Middle frontal gyrus (tissue), 1 donor: Measurements from ENCODE around the gene DIP2A.
"Not testable (repeated sequence)": the region's sequence is repeated elsewhere in the genome, so short reads cannot be mapped to it uniquely, and the experiment has no call there.

ENCODE experiments used
- DNase-seq: peaks from one replicate; pipeline ENCODE4 v3.0.0-alpha.2; 2015; ENCODE audit warnings: low spot score; ENCODE audit errors: extremely low spot score

DIP2A gene

DNA sequence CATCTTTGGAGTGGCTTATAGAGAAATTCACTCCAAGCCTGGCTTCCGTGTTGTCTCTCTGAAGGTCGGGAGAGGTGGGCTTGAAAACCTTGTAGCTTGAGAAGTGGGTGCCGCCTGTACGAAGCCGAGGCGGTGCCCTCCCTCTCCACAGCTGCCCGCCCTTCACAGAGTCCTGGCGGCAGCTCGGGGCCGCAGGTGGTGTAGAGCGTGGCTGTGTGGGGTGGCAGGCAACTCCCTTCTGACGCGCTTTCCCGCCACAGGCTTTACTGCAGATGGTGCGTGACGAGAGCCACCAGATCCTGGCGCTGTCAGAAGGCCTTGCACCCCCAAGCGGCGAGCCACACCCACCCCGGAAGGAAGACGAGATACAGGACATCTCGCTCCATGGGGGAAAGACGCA lies 33.1 kb upstream of the DIP2A start:
- DNase-seq: no peak

DNA sequence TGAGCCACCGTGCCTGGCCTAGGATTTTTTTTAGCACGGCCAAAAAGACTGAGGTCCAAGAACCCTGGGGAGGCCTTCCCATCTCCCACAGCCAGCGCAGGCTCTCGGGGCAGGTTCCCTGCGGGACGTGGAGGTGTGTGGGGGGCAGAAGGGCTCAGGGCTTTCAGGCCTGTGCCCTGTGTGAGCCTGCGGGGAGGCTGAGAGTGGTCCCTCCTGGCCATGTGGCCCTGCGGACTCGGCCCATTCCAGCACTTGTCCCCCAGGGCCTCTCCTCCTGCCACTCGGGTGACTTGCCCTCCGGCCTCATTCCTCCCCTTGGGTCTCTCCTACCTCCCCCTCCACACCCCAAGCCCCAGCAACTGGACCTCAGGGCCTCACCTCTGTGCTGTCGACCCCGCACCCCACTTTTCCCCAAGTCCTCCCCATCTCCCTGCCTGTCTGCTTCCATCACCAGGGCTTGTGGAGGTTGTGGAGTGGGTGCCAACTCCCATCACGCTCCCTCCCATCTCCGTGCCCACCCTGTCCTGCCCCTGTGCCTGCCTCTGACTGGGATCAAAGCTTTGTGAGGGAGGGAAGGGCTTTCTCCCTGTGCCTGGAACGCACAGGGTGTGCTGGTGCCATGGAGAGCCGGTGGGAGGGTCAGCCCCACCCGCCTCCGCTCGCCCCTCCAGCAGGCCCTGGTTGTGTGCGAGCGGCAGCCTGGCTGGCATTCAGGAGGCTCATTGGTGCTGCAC lies 32.2 kb upstream of the DIP2A start:
- no peak for DNase-seq

GRCh38 chr21:46427516-46427915 lies 31.2 kb upstream of the DIP2A start:
- DNase-seq: no peak

DNA sequence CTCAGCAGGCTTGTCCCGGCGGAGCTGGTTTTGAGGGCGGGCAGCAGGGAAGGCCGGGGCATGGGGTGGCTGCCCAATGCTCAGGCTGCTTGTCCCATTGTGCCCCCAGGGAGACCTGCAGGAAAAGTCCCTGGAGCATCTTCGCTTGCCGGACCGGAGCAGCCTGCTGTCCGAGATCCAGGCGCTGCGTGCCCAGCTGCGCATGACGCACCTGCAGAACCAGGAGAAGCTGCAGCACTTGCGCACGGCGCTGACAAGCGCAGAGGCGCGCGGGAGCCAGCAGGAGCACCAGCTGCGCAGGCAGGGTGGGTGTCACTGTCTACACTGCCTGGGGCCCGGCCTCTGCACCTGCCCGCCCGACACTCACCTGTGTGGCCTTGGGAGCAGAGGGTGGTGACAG lies 30.4 kb upstream of the DIP2A start:
- no peak for DNase-seq

DNA sequence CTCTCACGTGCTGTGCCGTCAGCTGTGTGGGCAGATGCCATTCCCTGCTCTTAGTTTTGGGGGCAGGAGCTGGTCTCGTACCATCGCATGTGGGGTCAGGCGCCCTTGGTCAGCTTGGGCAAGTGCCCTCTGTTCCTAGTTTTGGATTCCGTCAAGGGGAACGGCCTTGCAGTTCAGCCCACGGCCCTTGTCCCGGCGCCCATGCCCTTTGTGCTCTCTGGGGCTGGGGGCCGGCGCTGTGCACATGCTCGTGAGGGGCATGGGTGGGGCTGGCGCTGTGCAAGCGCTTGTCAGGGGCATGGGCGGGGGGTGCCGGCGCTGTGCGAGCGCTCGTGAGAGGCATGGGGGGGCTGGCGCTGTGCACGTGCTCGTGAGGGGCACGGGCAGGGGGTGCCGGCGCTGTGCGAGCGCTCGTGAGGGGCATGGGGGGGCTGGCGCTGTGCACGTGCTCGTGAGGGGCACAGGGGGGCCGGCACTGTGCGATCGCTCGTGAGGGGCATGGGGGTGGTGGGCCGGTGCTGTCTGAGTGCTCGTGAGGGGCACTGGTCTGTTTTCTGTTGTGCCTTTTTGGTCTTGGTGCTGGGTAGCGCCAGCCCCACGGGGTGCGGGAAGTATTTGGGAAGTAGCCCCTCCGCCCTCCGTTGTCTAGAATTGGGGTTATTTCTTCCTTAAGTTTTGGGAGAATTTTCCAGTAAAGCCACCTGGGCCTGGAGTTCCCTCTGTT lies 29.5 kb upstream of the DIP2A start:
- DNase-seq: no peak

GRCh38 chr21:46429754-46430681 lies 28.7 kb upstream of the DIP2A start:
- no peak for DNase-seq

DNA sequence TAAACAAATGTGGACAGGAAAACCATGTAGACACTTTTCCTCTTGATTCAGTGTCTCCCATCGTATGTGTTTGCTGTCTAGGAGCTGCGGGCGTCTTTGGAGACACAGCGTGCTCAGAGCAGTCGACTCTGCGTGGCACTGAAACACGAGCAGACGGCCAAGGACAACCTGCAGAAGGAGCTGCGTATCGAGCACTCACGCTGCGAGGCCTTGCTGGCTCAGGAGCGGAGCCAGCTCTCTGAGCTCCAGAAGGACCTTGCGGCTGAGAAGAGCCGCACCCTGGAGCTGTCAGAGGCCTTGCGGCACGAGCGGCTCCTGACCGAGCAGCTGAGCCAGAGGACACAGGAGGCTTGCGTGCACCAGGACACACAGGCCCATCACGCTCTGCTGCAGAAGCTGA lies 27.2 kb upstream of the DIP2A start:
- DNase-seq: no peak

DNA sequence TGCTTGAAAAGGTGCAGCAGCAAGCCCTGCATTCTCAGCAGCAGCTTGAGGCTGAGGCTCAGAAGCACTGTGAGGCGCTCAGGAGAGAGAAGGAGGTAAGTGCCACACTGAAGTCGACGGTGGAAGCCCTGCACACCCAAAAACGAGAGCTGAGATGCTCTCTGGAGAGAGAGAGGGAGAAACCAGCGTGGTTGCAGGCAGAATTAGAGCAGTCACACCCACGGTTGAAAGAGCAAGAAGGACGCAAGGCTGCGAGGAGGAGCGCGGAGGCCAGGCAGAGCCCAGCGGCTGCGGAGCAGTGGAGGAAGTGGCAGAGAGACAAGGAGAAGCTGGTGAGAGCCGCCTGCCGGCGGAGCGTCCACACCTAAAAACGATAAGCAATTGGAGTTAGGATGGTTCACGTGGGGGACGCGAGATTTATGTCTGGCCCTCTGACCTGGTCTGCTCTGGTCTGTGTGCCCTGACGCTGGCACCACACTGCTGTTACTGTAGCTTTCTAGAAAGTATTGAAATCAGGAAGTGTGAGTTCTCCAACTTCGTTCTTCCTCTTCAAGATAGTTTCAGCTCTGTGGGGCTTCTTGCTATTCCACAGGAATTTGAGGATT lies 26.7 kb upstream of the DIP2A start:
- DNase-seq: no peak

- not testable (repeated sequence) for DNase-seq
Measured at GRCh38 chr21:46433116-46433515, 25.6 kb upstream of the DIP2A start.

DNA sequence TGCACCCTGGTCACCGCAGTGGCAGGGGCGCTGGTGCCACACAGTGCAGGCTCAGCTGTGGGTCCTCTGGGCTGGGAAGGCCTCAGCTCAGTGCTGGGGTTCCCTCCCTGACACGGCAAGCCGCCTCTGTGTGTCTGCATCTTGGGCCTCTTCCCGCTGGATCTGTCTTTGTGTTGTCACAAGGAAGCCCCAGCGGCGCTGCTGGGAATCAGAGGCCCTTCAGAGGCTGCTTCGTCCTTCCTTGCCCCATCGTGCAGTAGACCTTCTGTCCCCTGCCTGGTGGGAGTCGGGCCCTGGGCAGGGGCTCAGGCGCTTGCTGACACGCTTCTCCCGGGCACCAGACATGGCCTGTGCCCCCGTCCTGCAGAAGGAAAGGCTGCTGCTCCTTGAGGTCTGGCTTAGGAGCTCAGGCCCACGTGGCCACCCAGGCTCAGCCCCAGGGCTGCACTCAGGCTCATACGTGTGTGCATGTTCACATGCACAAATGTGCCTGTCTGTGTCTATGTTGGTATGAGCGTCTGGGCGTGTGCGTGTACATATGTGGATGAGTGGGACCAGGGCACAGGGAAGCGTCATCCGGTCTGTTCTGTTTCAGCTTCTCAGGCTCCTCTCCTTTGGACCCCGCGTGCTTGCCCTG lies 24.3 kb upstream of the DIP2A start:
- DNase-seq: no peak

GRCh38 chr21:46435786-46436227 lies 22.9 kb upstream of the DIP2A start:
- no peak for DNase-seq

DNA sequence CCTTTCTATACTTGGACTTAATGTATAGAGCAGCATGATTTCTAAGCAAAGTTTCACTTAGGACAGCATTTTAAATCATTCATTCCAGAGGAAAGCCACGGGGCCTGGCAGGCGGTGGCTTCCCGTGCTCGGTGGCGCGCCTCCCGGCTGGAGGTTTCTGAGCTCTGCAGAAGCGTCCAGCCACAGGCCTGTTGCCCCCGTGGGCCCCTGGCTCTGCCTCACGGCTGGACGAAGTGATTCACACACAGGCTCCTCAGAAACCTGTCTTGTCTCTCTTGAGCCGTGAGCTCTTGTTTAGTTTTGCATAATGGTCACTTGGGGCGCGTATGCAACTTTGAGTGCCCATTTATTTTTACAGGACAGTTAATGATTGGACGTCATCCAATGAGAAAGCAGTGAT lies 22.1 kb upstream of the DIP2A start:
- DNase-seq: no peak

DNA sequence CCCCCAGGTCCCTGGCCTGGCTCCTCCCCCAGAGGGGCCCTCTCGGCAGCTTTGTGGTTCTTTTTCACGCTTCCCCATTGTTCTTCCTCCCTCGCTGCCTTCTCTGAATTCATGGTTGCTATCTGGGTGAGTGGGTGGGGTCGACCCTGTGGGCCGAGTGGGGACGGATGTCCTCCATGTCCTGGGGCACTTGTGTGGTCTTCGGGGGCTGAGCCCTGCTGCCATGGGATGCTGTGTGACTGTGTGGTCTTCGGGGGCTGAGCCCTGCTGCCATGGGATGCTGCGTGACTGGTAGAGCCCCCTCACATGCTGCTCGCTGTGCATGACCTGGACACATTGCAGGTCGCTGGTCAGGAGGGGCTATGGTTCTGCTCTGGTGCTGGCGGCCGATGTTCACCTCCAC lies 21.6 kb upstream of the DIP2A start:
- DNase-seq: no peak

DNA sequence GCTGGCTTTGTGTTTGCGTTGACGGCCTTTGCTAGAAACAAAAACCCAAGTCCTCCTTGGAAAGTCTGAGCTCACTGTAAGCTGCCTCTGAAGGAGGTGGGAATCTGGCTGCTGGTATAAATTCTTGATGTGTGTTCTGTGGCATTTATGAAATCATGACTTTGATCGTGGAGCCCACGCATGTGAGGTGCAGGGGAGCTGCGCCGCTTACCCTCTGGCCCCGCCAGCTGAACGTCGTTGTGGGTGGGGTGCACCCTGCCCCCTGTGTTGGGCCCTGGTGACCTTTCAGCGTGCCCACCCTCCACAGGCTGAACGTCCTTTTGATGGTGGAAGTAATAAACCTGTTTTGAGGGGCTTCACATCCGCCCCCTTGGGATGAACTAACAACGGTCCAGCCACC lies 21.2 kb upstream of the DIP2A start:
- DNase-seq: no peak

DNA sequence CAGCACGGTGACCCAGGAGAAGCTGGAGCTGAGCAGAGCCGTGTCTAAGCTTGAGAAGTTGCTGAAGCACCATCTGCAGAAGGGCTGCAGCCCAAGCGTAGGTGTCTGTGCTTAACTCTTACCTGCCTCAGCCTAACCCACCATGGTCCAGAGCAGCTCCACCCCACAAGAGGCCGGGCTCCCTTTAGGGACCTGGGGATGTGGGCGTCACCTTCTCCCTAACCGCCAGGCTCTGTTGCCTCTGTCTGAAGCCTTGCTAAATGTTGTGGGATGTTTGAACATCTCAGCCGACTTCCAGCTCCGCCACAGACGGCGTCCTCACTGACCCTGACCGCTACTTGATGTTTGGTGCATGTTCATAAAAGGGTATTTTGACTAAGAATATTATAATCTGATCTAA lies 20.4 kb upstream of the DIP2A start:
- no peak for DNase-seq

DNA sequence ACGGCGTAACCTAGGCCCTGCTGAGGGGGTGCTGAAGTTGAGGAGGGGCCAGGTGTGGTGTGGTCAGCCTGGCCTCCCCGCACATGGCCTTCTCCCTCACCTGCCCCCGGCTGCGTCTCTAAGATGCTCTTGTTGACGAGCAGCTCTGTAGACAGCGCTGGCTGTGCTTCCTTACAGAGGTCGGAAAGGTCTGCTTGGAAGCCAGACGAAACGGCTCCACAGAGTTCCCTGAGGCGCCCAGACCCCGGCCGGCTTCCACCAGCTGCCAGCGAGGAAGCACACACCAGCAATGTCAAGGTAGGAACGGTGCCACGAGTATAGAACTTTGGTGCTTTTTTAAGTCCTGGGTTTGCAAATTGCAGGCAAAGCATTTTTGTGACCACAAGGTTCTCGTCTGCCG lies 18.8 kb upstream of the DIP2A start:
- DNase-seq: no peak

DNA sequence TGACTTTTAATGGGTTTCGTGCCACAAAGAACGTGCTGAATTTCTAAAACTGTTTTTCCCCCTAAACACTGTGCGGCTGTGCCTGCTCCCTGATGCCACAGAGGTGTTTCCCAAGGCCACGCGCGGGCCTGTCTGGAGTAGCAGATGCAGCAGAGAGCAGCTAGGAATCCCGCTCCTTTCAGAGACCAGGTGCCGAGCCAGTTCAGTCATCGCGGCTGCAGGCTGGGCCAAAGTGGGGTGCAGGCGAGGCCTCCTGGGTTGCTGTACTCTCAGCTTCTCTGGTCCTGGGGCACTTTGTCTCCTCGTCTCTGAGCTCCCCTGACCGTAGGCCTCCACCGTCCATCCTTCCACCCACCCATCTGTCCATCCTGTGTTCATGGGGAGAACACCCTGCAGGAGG lies 17.4 kb upstream of the DIP2A start:
- no peak for DNase-seq

- DNase-seq: no peak
Measured at GRCh38 chr21:46441961-46442498, 16.7 kb upstream of the DIP2A start.

DNA sequence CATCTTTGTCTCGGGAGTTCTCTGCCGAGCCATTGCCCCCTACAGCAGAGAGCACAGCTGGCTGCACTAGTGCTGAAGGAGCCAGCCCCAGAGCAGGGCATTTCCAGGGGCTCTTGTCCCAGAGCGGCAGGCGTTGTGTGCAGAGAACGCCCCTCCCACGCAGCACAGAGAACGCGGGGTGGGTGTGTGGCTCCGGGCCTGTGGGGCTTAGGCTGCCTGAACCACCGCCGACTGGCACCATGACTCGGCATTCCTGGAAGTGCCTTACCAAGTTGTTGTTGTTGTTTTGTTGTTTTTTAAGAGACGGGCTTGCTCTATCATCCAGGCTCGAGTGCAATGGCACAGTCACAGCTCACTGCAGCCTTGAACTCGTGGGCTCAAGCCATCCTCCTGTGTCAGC lies 15.8 kb upstream of the DIP2A start:
- DNase-seq: no peak

DNA sequence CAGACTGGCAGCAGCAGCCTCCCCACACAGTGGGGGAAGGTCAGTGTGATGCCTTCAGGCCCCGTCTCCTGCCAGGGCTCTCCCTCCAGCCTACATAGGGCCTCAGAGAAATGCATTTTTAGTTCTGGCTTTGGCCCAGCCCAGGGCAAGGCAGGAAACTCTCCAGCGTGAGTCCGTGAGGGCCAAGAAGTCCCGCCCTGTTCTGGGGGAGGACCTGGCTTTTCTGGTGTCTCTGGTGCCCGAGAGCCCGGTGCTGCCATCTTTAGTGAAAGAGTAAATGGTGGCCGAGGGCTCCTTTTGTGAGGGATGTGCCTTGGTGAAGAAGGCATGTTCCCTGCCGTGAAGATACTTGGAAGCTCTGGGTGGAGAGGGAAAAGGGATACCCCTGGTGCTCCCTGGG lies 14.8 kb upstream of the DIP2A start:
- no peak for DNase-seq

DNA sequence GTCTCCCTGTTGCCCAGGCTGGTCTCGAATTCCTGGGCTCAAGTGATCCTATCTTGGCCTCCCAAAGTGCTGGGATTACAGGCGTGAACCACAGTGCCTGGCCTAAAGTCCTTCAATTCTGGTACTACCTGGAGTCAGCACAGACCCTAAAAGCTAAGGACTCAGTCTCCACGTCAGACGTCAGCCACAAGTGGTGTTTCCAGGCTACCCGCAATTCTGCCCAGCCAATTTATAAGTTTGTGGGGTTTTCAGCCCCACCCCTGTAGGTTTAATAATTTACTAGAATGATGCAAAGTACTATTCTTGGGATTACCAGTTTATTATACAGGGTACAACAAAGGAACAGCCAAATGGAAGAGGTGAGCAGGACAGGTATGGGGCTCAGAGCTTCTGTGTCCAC lies 10.6 kb upstream of the DIP2A start:
- DNase-seq: no peak
